ENCODE measurements around the gene CACNA1H.

CACNA1H gene

DNA sequence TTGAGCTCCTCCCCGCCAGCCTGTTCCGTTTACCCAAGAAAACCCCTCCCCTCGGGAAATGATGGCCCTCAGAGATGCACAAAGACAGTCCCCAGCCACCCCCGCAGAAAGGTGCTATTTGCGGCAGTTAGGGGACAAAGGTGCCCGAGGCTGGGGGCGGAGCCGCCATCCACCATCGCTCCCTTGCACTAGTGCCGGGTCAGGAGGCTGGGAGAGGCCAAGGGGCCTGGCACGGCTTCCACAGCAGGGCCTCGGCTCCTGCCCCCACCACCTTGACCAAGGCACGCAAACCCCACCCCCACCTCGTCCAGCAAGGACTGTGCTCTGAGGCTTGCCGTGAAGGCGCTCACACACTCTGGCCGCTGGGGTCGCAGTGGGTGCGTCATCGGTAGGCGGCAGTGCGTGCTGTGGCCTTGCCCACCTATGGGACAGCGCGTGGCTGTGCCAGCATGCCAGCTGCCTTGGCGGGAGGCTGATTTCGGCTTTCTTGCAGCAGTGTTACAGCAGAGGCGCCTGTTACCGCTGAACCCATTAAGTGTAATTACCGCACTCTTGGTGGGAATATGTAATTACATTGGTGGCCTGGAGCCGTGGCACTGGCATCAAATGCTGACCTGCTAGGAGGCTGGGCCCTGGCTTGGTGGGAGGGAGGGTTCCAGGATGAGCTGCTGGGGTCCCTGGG lies 40.4 kb downstream of the CACNA1H start:
- H3K4me3 ChIP-seq (ENCODE audit: low read length), result no peak overlapping the region
- DNase-seq (ENCODE audit: low read depth), result no peak
- TF ChIP-seq, protein P1, sequence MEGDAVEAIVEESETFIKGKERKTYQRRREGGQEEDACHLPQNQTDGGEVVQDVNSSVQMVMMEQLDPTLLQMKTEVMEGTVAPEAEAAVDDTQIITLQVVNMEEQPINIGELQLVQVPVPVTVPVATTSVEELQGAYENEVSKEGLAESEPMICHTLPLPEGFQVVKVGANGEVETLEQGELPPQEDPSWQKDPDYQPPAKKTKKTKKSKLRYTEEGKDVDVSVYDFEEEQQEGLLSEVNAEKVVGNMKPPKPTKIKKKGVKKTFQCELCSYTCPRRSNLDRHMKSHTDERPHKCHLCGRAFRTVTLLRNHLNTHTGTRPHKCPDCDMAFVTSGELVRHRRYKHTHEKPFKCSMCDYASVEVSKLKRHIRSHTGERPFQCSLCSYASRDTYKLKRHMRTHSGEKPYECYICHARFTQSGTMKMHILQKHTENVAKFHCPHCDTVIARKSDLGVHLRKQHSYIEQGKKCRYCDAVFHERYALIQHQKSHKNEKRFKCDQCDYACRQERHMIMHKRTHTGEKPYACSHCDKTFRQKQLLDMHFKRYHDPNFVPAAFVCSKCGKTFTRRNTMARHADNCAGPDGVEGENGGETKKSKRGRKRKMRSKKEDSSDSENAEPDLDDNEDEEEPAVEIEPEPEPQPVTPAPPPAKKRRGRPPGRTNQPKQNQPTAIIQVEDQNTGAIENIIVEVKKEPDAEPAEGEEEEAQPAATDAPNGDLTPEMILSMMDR (conservative IDR thresholded peaks at IDR 0.05; ENCODE audit: low read depth, low read length), result no peak

GRCh38 chr16:1193825-1194581 lies 41.1 kb downstream of the CACNA1H start:
- no peak overlapping the region for H3K4me3 ChIP-seq (ENCODE audit: low read length)
- TF ChIP-seq, protein P1 (conservative IDR thresholded peaks at IDR 0.05; ENCODE audit: low read depth, low read length), result no peak
- no peak for DNase-seq (ENCODE audit: low read depth)

DNA sequence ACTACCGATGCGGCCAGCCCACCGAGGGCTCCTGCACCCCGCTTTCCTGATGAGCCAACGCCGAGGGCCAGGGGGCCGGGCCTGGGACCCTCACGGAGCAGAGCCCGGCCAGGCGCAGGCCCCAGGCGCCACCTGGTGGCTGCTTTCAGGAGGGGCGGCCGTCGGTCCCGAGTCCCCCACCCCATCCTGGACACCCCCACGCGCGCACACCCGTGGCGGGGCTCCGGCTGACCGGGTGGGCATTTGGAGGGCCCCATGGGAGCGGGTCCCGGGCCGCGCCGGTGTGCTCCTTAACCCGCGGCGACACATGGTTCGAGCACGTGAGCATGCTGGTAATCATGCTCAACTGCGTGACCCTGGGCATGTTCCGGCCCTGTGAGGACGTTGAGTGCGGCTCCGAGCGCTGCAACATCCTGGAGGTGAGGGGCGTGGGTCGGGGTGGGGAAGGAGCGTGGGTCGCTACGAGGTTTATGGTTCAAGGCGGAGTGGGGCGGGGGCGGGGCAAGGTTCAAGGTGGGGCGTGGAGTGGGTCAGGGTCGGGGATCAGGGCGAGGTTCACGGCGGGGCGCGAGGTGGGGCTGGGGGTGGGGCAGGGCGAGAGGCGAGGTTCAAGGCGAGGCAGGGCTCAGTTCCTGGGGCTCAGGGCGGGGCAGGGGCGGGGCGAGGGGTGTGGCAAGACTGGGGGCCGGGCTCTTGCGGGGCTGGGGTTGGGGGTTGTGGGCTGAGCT lies 41.9 kb downstream of the CACNA1H start:
- H3K4me3 ChIP-seq (ENCODE audit: low read length), result no peak overlapping the region
- TF ChIP-seq, protein P1 (conservative IDR thresholded peaks at IDR 0.05; ENCODE audit: low read depth, low read length), result peak; percentile 74
- DNase-seq (ENCODE audit: low read depth), result no peak

DNA sequence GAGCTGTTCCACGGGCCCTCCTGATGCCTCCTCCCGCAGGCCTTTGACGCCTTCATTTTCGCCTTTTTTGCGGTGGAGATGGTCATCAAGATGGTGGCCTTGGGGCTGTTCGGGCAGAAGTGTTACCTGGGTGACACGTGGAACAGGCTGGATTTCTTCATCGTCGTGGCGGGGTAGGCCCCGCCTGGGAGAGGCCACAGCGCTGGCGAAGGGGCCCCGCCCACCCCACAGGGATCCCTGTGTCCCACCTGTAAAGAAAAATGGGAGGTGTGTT lies 42.4 kb downstream of the CACNA1H start:
- TF ChIP-seq, protein P1 (conservative IDR thresholded peaks at IDR 0.05; ENCODE audit: low read depth, low read length), result no peak
- no peak overlapping the region for H3K4me3 ChIP-seq (ENCODE audit: low read length)
- DNase-seq (ENCODE audit: low read depth), result no peak

GRCh38 chr16:1196494-1196893 lies 43.6 kb downstream of the CACNA1H start:
- TF ChIP-seq, protein P1 (conservative IDR thresholded peaks at IDR 0.05; ENCODE audit: low read depth, low read length), result no peak
- no peak overlapping the region for H3K4me3 ChIP-seq (ENCODE audit: low read length)
- no peak for DNase-seq (ENCODE audit: low read depth)

DNA sequence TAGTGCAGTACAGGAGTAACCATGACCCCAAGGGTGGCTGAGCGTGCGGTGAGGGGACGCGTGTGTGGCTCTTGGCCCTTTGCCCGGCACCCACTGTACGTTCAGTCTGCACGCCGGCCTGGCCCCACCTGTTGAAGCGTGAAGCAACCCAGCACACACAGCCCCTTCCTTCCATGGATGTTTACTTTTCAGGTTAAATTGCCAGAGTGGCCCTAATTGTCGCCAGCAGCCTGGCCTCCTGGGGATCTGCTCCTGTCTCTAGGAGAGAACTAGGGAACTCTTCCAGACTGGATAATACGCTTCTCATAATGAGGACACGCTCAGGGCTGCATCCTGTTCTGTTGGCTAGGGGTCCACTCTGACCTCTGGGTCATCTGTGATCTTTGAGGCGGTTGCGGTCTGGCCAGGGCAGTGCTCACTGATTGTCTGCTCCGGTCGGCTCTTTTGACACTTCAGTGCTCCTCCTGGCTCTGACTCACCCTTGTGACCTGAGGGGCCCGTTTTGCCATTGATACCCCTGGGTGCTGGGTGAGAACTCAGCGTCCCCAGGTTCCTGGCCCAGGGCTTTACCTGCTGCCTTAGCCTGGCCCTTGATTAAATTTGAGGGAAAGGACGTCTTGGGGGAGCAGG lies 44.4 kb downstream of the CACNA1H start:
- no peak overlapping the region for H3K4me3 ChIP-seq (ENCODE audit: low read length)
- DNase-seq (ENCODE audit: low read depth), result no peak
- TF ChIP-seq, protein P1 (conservative IDR thresholded peaks at IDR 0.05; ENCODE audit: low read depth, low read length), result no peak
